Measurements from ENCODE around the gene UGT1A7.

The UGT1A7 gene

GRCh38 chr2:233819884-233820773, 138.4 kb downstream of the UGT1A7 start:
- H3K27me3 ChIP-seq (ENCODE audit: insufficient read depth, low read length, poor library complexity, severe bottlenecking): no peaks in the 10 kb centered on the region
- H2AFZ ChIP-seq (ENCODE audit: low read length): no peak overlapping the region
- no peaks in the 10 kb centered on the region for H4K20me1 ChIP-seq (ENCODE audit: insufficient read depth, low read length, poor library complexity, severe bottlenecking)
- H3K9me2 ChIP-seq (replicated peaks; ENCODE audit: low read depth, low read length): no peaks in the 10 kb centered on the region
- H3K4me3 ChIP-seq (ENCODE audit: low read length, poor library complexity, severe bottlenecking): no peak overlapping the region
- H3K79me2 ChIP-seq (ENCODE audit: insufficient read depth, low read length): no peaks in the 10 kb centered on the region
- TF ChIP-seq CTCF (conservative IDR thresholded peaks at IDR 0.05; ENCODE audit: low read length) (no peak), EZH2phosphoT487 (IDR thresholded peaks at IDR 0.05; ENCODE audit: borderline replicate concordance) (no peak)
- no peaks in the 10 kb centered on the region for H3K4me1 ChIP-seq (ENCODE audit: insufficient read depth, low read length, poor library complexity, severe bottlenecking)
- H3K9ac ChIP-seq (ENCODE audit: low read depth, low read length, poor library complexity, severe bottlenecking): no peak overlapping the region
- H3K9me3 ChIP-seq (ENCODE audit: insufficient read depth, low read depth, low read length): no peaks in the 10 kb centered on the region
- no peak overlapping the region for H3K4me2 ChIP-seq (ENCODE audit: low read depth, low read length, poor library complexity, severe bottlenecking)
- H3F3A ChIP-seq (ENCODE audit: low read depth): no peaks in the 10 kb centered on the region
- no peaks in the 10 kb centered on the region for H3K36me3 ChIP-seq (ENCODE audit: insufficient read depth, low read length)

GRCh38 chr2:233820774-233821105, 139.0 kb downstream of the UGT1A7 start:
- Histone ChIP-seq H3K4me2 (ENCODE audit: low read depth, low read length, poor library complexity, severe bottlenecking) (no peak overlapping the region), H2AFZ (ENCODE audit: low read length) (no peak overlapping the region), H3K4me3 (ENCODE audit: low read length, poor library complexity, severe bottlenecking) (no peak overlapping the region), H3K9me3 (ENCODE audit: insufficient read depth, low read depth, low read length) (no peaks in the 10 kb centered on the region), H3K27me3 (ENCODE audit: insufficient read depth, low read length, poor library complexity, severe bottlenecking) (no peaks in the 10 kb centered on the region), H3K79me2 (ENCODE audit: insufficient read depth, low read length) (no peaks in the 10 kb centered on the region), H3K36me3 (ENCODE audit: insufficient read depth, low read length) (no peaks in the 10 kb centered on the region), H3K4me1 (ENCODE audit: insufficient read depth, low read length, poor library complexity, severe bottlenecking) (no peaks in the 10 kb centered on the region), H3K9me2 (replicated peaks; ENCODE audit: low read depth, low read length) (no peaks in the 10 kb centered on the region), H3K9ac (ENCODE audit: low read depth, low read length, poor library complexity, severe bottlenecking) (no peak overlapping the region), H3F3A (ENCODE audit: low read depth) (no peaks in the 10 kb centered on the region), H4K20me1 (ENCODE audit: insufficient read depth, low read length, poor library complexity, severe bottlenecking) (no peaks in the 10 kb centered on the region)
- TF ChIP-seq CTCF (conservative IDR thresholded peaks at IDR 0.05; ENCODE audit: low read length) (no peak), EZH2phosphoT487 (IDR thresholded peaks at IDR 0.05; ENCODE audit: borderline replicate concordance) (no peak)

GRCh38 chr2:233821196-233821595, 139.5 kb downstream of the UGT1A7 start:
- no peak for TF ChIP-seq EZH2phosphoT487 (IDR thresholded peaks at IDR 0.05; ENCODE audit: borderline replicate concordance)
- TF ChIP-seq CTCF (conservative IDR thresholded peaks at IDR 0.05; ENCODE audit: low read length): no peak
- Histone ChIP-seq H3K79me2 (ENCODE audit: insufficient read depth, low read length) (no peaks in the 10 kb centered on the region), H3K9me2 (replicated peaks; ENCODE audit: low read depth, low read length) (no peaks in the 10 kb centered on the region), H3F3A (ENCODE audit: low read depth) (no peaks in the 10 kb centered on the region), H3K4me3 (ENCODE audit: low read length, poor library complexity, severe bottlenecking) (no peak overlapping the region), H2AFZ (ENCODE audit: low read length) (no peak overlapping the region), H3K36me3 (ENCODE audit: insufficient read depth, low read length) (no peaks in the 10 kb centered on the region), H3K4me1 (ENCODE audit: insufficient read depth, low read length, poor library complexity, severe bottlenecking) (no peaks in the 10 kb centered on the region), H4K20me1 (ENCODE audit: insufficient read depth, low read length, poor library complexity, severe bottlenecking) (no peaks in the 10 kb centered on the region), H3K9me3 (ENCODE audit: insufficient read depth, low read depth, low read length) (no peaks in the 10 kb centered on the region), H3K9ac (ENCODE audit: low read depth, low read length, poor library complexity, severe bottlenecking) (no peak overlapping the region), H3K4me2 (ENCODE audit: low read depth, low read length, poor library complexity, severe bottlenecking) (no peak overlapping the region), H3K27me3 (ENCODE audit: insufficient read depth, low read length, poor library complexity, severe bottlenecking) (no peaks in the 10 kb centered on the region)

All from Loucy (cell line).